Testis (tissue), 3 donors: ENCODE results near the gene EPHB1. TPM values are rescaled to one million over a fixed set of nuclear protein-coding genes. Genes with fewer than 3 reads are reported as not detected.

Source experiments
- DNase-seq: peaks from one replicate; pipeline ENCODE4 v3.0.0-alpha.2; 2019
- H3K27ac ChIP-seq, 2 donors: fragments of 200-600 bp; sonication (generic); one replicate each; pipeline ENCODE4 v1.5.1; 2019
- H3K27me3 ChIP-seq: fragments of 200-600 bp; sonication (generic); one replicate; pipeline ENCODE4 v1.5.1; 2019
- H3K36me3 ChIP-seq: fragments of 200-600 bp; sonication (generic); one replicate; pipeline ENCODE4 v1.5.1; 2017; ENCODE audit warnings: low read depth; ENCODE audit errors: missing control alignments
- H3K4me1 ChIP-seq: fragments of 200-600 bp; sonication (generic); one replicate; pipeline ENCODE4 v1.5.1; 2019
- H3K4me3 ChIP-seq, 2 donors: fragments of 200-600 bp; sonication (generic); one replicate each; pipeline ENCODE4 v1.5.1; 2017 to 2019
- H3K9me3 ChIP-seq: fragments of 200-600 bp; sonication (generic); one replicate; pipeline ENCODE4 v1.5.1; 2017
- POLR2A ChIP-seq: fragments of 450-650 bp; IDR thresholded peaks from one replicate; pipeline ENCODE4 v1.6.1; 2017; ENCODE audit warnings: antibody characterized with exemption, mild to moderate bottlenecking, moderate library complexity
- WGBS, 2 donors: methylation state at CpG; one replicate each; pipeline ENCODE4 v1.1.5; 2018; 5-methylcytosine and 5-hydroxymethylcytosine counted together
- intact Hi-C: fragments of 100-400 bp; cut with DNase I; formaldehyde crosslinking; loops from one replicate; pipeline ENCODE4 v1.15.1; 2023; ENCODE audit warnings: low total_unique reads
- polyA plus RNA-seq: library from polyadenylated mRNA; stranded (reverse); fragments of 350-450 nt; fragmentation: Illumina TruSeq; extraction: RNeasy Lipid Tissue Mini Kit (QIAGEN cat#74804); gene quantifications from one replicate; pipeline ENCODE4 v1.2.3, GENCODE V29; 2014; ENCODE audit warnings: low read depth, low replicate concordance; ENCODE audit not compliant: insufficient read depth
- total RNA-seq, 2 donors: library from RNA; depleted of rRNA; stranded (reverse); fragments of >200 nt; gene quantifications; one replicate each; pipeline ENCODE4 v1.2.3, GENCODE V29; 2016
- TF ChIP-seq, protein P1 (sequence below), 3 experiments: fragments of 450-650 bp in 2 of 3; fragments of 200-600 bp in 1 of 3; sonication (generic) in 1 of 3; IDR thresholded peaks; one replicate each; pipeline ENCODE4 v1.5.1; 2016 to 2019; ENCODE audit warnings: antibody characterized with exemption in 3 of 3, mild to moderate bottlenecking in 2 of 3, moderate library complexity in 1 of 3

Gene EPHB1
- total and polyA plus RNA-seq, 3 donors from 2014 or later, result 20.8 to 37.1 (median 31.3) TPM

DNA sequence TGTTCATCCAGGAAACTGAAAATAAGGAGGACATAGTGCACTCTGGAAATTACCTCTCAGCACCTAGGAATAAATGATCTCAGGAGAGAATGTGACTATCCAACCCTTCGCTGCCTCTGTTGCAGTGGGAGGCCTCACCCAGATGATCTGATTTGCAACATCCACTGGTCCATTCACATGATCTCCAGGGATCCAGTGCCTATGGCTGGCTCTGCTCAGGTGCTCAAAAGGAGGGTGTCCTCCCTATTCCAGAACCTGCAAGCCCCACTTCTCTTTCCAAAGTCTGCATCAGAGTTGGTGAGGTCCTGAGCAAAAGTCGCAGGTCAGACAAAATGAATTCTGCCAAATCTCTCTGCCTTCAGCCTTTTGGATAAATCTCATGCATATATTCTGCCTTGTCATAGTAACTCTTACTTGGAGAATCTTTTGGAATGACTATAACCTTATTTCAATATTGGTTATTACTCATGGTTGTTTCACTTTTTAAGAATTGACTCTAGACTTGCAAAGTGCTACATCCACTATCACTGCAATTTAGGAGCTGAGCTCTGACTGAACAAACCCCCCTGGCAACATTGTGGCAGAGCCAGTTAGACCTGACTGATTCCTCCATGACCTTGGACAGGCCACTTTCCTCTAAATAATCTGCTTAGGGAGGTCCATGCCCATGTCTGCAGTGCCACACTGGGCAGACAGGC lies 295.1 kb downstream of the EPHB1 start:
- DNase-seq, result peak; percentile 54
- H3K36me3 ChIP-seq, result no peaks in the 10 kb centered on the region
- WGBS, 2 donors, result 69 to 77% methylated on average over 2 of the region's 2 CpGs
- no peak overlapping the region for H3K4me3 ChIP-seq
- H3K27ac ChIP-seq, result no peak overlapping the region
- intact Hi-C loops, result no loop called here
- peaks cover 3% of the 10 kb centered on the region for H3K4me1 ChIP-seq
- H3K27me3 ChIP-seq, result no peaks in the 10 kb centered on the region
- no peaks in the 10 kb centered on the region for H3K9me3 ChIP-seq
- TF ChIP-seq POLR2A, result no peak
- TF ChIP-seq, protein P1, sequence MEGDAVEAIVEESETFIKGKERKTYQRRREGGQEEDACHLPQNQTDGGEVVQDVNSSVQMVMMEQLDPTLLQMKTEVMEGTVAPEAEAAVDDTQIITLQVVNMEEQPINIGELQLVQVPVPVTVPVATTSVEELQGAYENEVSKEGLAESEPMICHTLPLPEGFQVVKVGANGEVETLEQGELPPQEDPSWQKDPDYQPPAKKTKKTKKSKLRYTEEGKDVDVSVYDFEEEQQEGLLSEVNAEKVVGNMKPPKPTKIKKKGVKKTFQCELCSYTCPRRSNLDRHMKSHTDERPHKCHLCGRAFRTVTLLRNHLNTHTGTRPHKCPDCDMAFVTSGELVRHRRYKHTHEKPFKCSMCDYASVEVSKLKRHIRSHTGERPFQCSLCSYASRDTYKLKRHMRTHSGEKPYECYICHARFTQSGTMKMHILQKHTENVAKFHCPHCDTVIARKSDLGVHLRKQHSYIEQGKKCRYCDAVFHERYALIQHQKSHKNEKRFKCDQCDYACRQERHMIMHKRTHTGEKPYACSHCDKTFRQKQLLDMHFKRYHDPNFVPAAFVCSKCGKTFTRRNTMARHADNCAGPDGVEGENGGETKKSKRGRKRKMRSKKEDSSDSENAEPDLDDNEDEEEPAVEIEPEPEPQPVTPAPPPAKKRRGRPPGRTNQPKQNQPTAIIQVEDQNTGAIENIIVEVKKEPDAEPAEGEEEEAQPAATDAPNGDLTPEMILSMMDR (IDR thresholded peaks at IDR 0.05), result no peak

GRCh38 chr3:135091946-135092345 lies 296.9 kb downstream of the EPHB1 start:
- Histone ChIP-seq H3K9me3 (no peaks in the 10 kb centered on the region), H3K4me3 (no peak overlapping the region), H3K27ac (no peak overlapping the region), H3K4me1 (peaks cover 3% of the 10 kb centered on the region), H3K27me3 (no peaks in the 10 kb centered on the region), H3K36me3 (no peaks in the 10 kb centered on the region)
- TF ChIP-seq, protein P1 (IDR thresholded peaks at IDR 0.05), result no peak
- TF ChIP-seq POLR2A, result no peak
- intact Hi-C loops, result no loop called here
- no peak for DNase-seq
- WGBS, 2 donors, result 56 to 63% methylated on average over 5 of the region's 5 CpGs

DNA sequence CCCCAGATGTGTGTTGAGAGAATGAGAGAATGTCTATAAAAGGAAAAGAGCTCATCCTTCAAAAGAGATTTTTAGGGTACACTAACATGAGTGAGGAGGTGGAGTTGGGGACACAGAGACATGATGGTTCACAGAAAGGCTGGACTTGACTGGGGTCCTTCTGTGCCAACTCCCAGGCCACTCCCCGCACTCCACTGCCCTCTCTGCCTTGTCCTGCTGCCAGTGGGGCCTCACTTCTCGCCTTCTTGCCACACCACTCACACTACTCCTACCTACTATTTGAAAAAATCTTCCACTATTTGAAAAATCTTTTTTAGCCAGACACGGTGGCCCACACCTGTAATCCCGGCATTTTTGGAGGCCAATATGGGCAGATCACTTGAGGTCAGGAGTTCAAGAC lies 298.1 kb downstream of the EPHB1 start:
- H3K27me3 ChIP-seq, result no peaks in the 10 kb centered on the region
- H3K4me3 ChIP-seq, result no peak overlapping the region
- no peaks in the 10 kb centered on the region for H3K36me3 ChIP-seq
- WGBS, 2 donors, result 91% methylated on average over 4 of the region's 4 CpGs
- intact Hi-C loops, result no loop called here
- no peak for TF ChIP-seq POLR2A
- TF ChIP-seq, protein P1 (IDR thresholded peaks at IDR 0.05), result no peak
- H3K4me1 ChIP-seq, result peaks cover 3% of the 10 kb centered on the region
- no peak overlapping the region for H3K27ac ChIP-seq
- H3K9me3 ChIP-seq, result no peaks in the 10 kb centered on the region
- DNase-seq, result no peak

DNA sequence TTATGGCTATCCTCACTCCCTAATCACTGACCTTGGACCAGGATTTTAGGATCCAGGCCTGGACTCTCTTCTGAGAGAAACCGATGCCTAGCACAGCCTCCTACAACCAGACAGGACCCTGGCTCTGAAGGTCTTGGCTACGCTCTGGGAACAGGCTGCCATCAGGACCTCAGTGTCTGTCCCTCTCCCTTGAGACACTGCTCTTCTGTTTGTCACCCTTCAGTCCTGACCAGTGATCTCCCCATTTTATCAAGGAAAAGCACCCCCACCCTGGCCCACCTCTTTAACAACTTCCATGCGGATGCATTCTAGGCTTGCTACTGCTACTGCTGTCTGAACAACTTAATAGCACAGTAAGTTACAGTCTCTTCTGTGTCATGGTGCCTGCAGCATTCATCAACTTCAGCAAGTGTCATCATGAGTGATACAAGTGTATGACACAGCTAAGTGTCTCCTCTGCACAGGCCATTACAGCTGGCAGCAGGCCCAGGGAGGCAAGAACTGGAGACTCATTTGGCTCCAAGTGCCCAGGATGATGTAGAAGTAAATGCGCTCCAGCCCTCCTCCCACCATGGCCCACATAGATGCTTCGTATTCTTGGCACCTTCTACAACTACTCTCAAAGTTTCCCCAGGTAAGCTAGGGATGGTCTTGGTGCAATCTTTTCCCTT lies 302.4 kb downstream of the EPHB1 start:
- Histone ChIP-seq H3K36me3 (no peaks in the 10 kb centered on the region), H3K4me1 (no peaks in the 10 kb centered on the region), H3K27me3 (no peaks in the 10 kb centered on the region), H3K27ac (no peak overlapping the region), H3K9me3 (no peaks in the 10 kb centered on the region), H3K4me3 (no peak overlapping the region)
- intact Hi-C loops, result no loop called here
- TF ChIP-seq POLR2A, result no peak
- TF ChIP-seq, protein P1 (IDR thresholded peaks at IDR 0.05), result no peak
- DNase-seq, result no peak
- 91 to 92% methylated on average over 5 of the region's 5 CpGs for WGBS, 2 donors
